DMS153 treated with DMSO at 0.1 percent for 48 hours (cell line): ENCODE data around the gene TNRC6C.
"Not testable (repeated sequence)": the region's sequence is repeated elsewhere in the genome, so short reads cannot be mapped to it uniquely, and the experiment has no call there.

Experiments used
- DNase-seq: peaks from one replicate; lab custom pipeline; 2025; ENCODE audit not compliant: unreplicated experiment; lab: John Stamatoyannopoulos, UW

Gene TNRC6C

DNA sequence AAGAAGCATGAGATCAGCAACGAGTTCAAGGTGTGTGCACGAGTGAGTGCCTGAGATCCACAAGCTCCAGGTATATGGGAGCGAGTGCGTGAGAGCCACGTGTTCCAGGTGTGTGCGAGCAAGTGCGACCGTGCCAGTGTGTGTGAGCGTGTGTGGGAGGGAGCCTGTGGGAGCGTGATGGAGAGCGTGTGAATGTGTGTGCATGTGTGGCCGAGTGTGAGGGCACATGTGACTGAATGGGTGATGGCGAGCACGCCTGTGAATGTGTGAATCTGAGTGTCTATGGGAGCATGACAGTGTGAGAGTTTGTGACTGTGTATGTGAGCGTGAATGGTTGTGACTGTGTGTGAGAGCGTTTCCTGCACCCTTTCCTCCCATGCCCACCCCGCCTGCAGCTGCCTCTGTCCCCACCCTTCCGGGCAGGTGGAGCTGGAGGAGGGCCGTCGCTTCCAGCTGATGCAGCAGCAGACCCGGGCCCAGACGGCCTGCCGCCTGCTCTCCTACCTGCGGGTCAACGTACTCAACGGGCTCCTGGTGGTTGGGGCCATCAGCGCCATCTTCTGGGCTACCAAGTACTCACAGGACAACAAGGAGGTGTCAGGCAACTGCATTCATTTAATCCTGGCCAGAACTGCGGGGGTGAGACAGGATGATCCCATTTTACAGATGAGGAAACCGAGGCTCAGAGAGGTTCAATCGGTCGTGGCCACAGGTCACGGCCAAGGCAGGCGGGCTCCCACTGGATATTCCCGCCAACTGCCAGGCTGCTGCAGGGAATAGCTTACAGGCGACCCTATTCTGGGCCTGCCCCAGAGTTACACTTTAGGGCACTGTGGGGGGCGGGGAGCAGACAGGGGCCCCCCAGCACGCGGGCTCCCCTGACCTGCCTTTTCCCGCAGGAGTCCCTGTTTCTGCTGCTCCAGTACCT is 175.7 kb downstream of the TNRC6C start:
- peak; percentile 52 for DNase-seq

DNA sequence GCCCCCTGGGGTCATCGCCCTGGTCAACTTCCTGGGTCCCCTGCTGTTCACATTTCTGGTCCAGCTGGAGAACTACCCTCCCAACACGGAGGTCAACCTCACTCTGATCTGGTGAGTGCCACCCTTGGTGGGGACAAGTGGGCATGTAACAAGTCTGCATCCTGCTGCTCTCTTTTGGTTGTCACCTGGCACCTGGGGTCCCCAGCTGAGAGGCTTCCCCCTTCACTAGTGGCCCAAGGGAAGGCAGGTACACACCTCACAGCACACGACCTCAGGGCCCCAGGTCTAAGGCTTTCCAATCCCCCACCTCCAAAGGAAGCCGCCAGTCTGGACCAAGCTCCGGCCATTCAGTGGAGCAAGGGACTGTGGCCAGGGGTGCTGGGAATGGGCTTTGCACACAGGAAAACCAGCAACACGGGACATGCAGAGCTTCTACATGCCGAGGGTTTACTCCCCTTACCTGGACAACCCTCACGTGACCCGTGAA is 176.4 kb downstream of the TNRC6C start:
- no peak for DNase-seq

DNA sequence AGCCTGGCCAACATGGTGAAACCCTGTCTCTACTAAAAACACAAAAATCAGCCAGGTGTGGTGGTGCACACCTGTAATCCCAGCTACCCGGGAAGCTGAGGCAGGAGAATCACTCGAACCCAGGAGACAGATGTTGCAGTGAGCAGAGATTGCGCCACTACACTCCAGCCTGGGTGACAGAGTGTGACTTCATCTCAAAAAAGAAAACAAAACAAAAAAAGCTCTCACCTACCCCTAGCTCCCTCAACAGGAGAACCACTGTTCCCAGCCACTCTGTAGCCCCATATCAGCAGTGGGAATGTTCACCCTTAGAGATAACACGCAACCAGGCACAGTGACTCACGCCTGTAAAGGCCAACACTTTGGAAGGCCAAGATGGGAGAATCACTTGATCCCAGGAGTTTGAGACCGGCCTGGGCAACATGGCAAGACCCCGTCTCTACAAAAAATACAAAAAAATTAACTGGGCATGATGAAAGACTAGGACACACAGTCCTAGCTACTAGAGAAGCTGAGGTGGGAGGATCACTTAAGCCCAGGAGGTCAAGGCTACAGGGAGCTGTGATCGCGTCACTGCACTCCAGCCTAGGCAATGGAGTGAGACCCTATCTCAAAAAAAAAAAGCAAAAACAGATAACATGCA is 177.5 kb downstream of the TNRC6C start:
- DNase-seq, result no peak

DNA sequence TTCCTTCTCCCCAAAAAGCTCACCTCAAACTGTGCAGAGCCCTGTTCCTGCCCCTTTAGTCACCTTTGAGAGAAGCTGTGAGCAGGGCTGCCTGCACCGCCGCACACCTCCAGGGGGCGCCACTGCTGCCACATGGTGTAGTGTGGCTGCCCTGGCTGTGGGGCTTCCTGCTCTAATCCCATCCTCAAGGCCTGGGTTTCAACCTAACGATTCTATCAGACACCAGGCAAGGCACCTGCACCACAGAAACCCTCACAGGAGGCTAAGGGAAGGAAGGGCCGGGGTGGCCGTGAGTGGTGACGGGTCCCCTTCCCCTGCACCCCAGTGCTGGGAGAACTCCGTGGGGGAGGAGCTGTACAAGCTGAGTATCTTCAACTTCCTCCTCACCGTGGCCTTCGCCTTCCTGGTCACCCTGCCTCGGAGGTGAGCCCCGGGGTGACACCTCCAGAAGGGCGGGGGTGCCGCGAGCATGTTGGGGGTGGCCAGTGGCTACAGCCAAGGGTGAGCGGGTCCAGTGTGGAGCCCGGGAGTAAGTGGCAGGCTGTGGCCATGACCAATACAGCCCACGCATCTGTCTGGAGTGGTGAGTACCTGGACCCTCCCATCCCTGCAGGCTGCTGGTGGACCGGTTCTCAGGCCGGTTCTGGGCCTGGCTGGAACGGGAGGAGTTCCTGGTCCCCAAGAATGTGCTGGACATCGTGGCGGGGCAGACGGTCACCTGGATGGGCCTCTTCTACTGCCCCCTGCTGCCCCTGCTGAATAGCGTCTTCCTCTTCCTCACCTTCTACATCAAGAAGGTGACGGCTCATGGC is 179.1 kb downstream of the TNRC6C start:
- DNase-seq, result no peak

- no peak for DNase-seq
Observed at GRCh38 chr17:78138204-78139060, 179.9 kb downstream of the TNRC6C start.

GRCh38 chr17:78139861-78140168 is 181.3 kb downstream of the TNRC6C start:
- DNase-seq, result not testable (repeated sequence)

- DNase-seq, result peak; percentile 76
Observed at GRCh38 chr17:78140169-78141051, 181.9 kb downstream of the TNRC6C start.

DNA sequence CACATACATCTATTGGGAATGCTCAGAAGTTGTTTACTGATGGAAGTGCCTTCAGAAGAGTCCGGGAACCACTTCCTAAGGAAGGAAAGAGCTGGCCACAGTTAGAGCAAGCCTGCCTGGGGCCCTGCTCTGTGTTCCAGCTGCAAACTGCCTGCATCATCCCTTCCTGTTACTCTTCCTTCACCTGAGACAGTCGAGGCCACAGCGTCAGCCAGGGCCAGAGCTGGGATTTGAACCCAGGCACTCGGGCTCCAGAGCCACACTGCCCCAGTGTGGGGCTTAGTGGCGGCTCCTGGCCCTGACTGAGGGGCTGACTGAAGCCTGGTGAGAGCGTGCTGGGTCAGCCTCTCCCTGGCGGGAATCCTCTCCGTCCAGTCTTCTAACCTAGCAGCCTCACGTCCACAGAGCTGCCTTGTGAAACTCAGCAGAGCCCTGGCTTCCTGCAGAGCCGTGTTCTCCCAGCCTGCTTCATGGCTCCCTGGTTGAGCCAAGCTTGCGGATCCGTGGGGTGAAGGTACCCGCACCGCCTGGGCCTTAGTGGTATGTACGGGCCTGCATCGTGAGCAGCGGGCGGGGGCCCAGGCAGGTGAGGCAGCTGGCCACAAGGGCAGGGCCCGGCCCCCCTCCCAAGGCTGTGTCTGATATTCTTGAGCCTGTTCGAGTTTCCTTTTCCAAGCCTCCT is 183.1 kb downstream of the TNRC6C start:
- DNase-seq, result no peak

DNA sequence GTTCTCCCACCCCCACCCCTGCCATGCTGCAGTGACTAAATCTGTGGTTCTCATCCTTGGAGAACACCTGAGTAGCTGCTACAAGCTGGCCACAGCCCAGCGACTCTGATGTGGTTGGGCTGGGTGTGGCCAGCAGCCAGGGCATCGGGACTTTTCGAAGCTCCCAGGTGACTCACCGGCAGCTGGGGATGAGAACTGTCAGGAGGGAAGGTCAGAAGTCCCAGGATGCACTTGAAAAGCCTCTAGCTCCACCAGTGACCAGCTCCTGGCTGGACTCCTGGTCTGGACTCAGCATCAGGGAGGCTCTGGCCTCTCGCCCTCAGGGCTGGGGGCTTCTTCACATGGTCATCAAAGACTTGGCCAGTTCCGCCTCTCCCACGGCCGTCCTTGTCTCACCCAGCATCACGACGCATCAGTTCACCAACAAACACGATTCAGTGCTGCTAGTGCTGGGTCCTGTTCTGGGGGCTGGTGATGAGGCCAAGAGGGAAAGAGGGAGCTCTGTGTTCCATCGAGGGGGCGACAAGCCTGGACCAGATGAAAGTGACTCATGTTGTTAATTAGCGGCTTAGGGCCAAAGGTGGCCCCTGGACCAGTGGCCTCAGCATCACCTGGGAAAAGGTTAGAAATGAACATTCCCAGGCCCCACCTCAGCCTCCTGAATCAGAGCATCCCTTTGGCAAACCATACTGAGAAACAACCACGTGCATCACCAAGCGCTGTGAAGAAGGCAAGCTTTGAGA is 183.8 kb downstream of the TNRC6C start:
- DNase-seq, result no peak

GRCh38 chr17:78143214-78144146 is 185.0 kb downstream of the TNRC6C start:
- DNase-seq, result no peak

DNA sequence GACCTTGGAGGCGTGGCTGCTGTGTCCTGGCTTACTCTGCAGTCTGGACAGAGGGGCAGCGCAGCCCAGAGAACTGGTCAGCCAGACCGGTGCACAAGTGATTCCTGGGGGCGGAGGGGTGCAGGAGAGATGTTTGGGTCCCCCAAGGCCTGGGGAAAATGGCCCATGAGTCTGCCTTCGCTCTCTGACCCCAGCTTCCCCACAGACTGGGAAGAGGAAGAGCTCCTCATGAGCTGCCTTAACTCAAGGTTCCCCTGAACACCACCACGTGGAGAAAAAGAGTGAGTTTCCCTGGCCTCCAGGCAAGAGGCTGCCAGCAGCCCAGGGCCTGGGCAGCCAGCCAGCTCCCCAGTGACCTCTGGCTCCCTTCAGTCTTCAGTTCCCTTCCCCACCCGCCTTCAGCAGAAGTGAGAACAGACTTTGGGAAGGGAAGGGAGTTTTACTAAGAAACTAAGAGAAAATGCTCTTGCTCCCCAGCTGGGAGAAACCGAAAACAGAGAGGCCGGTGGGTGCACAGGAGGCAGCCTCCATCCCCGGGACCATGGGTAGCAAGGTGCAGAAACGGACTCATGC is 185.7 kb downstream of the TNRC6C start:
- DNase-seq, result peak; percentile 13

DNA sequence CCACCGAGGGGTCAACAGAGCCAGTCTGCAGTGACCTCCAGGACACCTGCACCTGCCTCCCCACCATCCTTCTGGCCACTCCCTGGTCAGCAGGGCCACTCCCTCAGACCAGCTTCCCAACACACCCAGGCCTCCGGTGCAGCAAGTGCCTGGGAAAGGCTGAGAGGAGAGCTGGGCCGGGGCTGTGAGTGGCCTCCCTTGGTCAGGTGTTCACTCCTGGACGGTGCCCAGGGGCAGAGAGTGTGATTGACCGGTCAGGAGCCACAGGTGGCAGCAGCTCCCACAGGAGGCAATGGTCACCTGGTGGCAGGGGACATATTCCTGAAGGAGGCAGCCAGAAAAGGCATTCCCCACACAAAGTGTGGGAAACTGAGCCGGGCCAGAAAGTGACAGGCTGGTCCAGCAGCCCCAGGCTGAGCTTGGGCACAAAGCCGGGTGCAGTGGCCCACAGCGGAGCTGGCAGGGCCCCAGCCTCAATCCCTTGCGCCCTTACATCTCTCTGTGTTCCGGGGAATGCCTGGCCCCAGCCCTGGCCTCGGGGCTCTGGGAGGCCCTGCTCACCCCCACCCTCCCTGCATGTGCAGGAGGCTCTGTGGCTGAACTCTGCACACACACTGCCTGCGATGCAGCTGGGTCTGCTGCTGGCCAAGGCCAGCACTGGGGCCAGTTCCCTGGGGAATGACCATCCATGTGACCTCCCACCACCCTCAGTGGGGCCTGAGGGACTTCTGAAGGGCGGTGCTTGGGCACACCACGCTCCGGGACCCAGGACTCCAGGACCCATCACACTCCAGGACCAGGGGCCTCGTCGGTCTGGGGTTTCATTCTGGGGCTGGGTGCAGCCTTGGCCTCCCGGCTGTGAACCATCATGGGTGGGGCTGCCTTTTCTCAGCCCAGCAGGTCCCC is 186.5 kb downstream of the TNRC6C start:
- DNase-seq, result no peak

DNA sequence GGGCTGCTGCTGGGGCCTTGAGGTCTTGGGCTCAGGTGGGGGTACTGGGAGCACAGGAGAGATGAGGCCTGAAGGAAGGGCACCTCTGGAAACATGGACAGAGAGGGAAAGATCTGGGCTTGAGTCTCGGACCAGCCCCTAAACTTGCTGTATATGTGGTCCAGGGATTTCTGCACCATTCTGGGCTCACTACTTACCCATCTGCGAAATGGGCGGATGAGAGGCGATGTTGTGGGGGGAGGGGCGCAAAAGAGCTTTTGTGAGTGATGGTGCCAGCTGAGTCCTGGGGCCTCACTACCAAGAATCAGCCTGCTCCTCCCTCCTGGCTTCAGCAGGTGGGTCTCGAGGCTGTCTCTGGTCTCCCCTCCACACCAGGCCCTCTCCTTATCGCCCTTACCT is 188.0 kb downstream of the TNRC6C start:
- DNase-seq, result no peak

- no peak for DNase-seq
Observed at GRCh38 chr17:78146881-78147280, 188.4 kb downstream of the TNRC6C start.

DNA sequence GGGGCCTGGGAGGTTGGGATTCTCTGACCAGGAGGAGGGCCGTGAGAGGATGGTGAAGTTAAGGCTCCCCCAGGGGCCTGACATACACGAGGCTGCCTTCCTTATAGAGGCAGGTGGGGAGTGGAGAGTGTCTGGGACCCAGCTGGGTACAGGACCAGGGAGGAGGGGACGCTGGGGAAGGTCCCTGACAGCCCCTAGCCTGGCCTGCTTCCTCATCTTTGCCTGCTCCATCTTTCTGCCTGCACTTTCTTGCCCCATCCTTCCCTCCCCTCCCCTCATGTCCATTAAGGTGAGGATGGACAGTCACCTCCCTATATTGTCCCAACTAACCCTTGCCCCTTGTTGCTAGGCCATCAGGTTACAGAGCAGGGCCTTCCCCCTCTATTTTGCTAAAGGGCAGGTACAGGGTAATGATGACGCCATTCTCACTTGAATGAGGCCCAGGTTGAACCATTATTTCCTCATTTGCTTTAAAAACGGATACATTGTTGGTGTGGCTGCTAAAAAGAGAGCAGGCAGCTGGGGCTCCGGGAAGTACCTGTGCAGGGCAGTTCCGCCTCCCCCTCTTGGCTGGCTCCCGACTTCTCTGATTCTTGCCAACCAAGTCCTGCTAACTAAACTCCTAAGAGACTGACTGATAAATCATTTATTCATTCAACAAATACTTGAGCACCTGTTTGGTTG is 189.0 kb downstream of the TNRC6C start:
- no peak for DNase-seq
